NCI-H2196 treated with DMSO at 0.1 percent for 48 hours (cell line): ENCODE measurements around the gene POC5.
A peak's percentile ranks its signal among the peaks of the same experiment; 100 is the strongest.
"Not testable (repeated sequence)": the region's sequence is repeated elsewhere in the genome, so short reads cannot be mapped to it uniquely, and the experiment has no call there.

Experiments used
- DNase-seq: peaks from one replicate; lab custom pipeline; 2025; ENCODE audit not compliant: unreplicated experiment; lab: John Stamatoyannopoulos, UW

POC5 gene

GRCh38 chr5:75717082-75717922 is at the start of gene POC5:
POC5 (minus strand) TSS chr5:75717437; CDS start chr5:75712937, 4,500 bp downstream.
- peak; percentile 79 for DNase-seq

- no peak for DNase-seq
These were observed 40.9 kb upstream of the POC5 start for GRCh38 chr5:75758116-75758515.

- DNase-seq = no peak
These were observed 39.7 kb upstream of the POC5 start for GRCh38 chr5:75756981-75757380.

- no peak for DNase-seq
These were observed 39.0 kb upstream of the POC5 start for GRCh38 chr5:75756211-75756610.

GRCh38 chr5:75753182-75753581 is 35.9 kb upstream of the POC5 start:
- no peak for DNase-seq

- no peak for DNase-seq
These were observed 27.1 kb upstream of the POC5 start for GRCh38 chr5:75744355-75744754.

GRCh38 chr5:75736273-75736672 is 19.0 kb upstream of the POC5 start:
- DNase-seq = no peak

GRCh38 chr5:75734913-75735789 is 17.9 kb upstream of the POC5 start:
- no peak for DNase-seq

GRCh38 chr5:75733767-75734166 is 16.5 kb upstream of the POC5 start:
- no peak for DNase-seq

- DNase-seq = not testable (repeated sequence)
These were observed 14.3 kb upstream of the POC5 start for GRCh38 chr5:75731515-75731914.

GRCh38 chr5:75729321-75729720 is 12.1 kb upstream of the POC5 start:
- no peak for DNase-seq

GRCh38 chr5:75727931-75728330 is 10.7 kb upstream of the POC5 start:
- DNase-seq = no peak

- not testable (repeated sequence) for DNase-seq
These were observed 9.0 kb upstream of the POC5 start for GRCh38 chr5:75726224-75726623.

- no peak for DNase-seq
These were observed 6.1 kb upstream of the POC5 start for GRCh38 chr5:75723378-75723777.

- no peak for DNase-seq
These were observed 4.3 kb upstream of the POC5 start for GRCh38 chr5:75721573-75721972.

GRCh38 chr5:75720882-75721281 is 3.6 kb upstream of the POC5 start:
- no peak for DNase-seq

GRCh38 chr5:75716715-75717081 is 539 bp downstream of the POC5 start:
- DNase-seq = no peak

- no peak for DNase-seq
These were observed 5.1 kb downstream of the POC5 start for GRCh38 chr5:75712091-75712490.

GRCh38 chr5:75711151-75711550 is 6.1 kb downstream of the POC5 start:
- no peak for DNase-seq

- DNase-seq = no peak
These were observed 6.6 kb downstream of the POC5 start for GRCh38 chr5:75710637-75711036.

- no peak for DNase-seq
These were observed 9.2 kb downstream of the POC5 start for GRCh38 chr5:75707911-75708509.

GRCh38 chr5:75706775-75707174 is 10.5 kb downstream of the POC5 start:
- DNase-seq = no peak
